ENCODE measurements around the gene TRAPPC2. TPM values are rescaled to one million over a fixed set of nuclear protein-coding genes. Genes with fewer than 3 reads are reported as not detected.
A peak's percentile ranks its signal among the peaks of the same experiment; 100 is the strongest.

TRAPPC2 gene
- total RNA-seq, 2 experiments from 2014 or later: 14.1 to 16.1 TPM

GRCh38 chrX:13716455-13716854 lies 18.0 kb downstream of the TRAPPC2 start:
- DNase-seq: peak; percentile 22
- ChIA-PET POLR2A (interaction anchor here (1.5 kb wide), 1 partner anchor 19 kb away, joined by 3 read pairs; no protein-coding TSS in a partner anchor), CTCF (no interaction called here)
- peak overlapping the region; percentile 83 for H3K27ac Mint-ChIP-seq
- H3K27me3 Mint-ChIP-seq: no peaks in the 10 kb centered on the region
- peaks cover 36% of the 10 kb centered on the region for H3K36me3 Mint-ChIP-seq
- no peak overlapping the region for H3K4me3 Mint-ChIP-seq
- H3K4me1 Mint-ChIP-seq (ENCODE audit: low read depth): peaks cover 32% of the 10 kb centered on the region
- no peaks in the 10 kb centered on the region for H3K9me3 Mint-ChIP-seq
- intact Hi-C loops (cut with micrococcal nuclease): loop anchor here (2.0 kb wide), 2 partner anchors 18 to 26 kb away; partner anchors contain the start of genes OFD1 and TRAPPC2

GRCh38 chrX:13711141-13711540 lies 23.3 kb downstream of the TRAPPC2 start:
- CTCF ChIA-PET: interaction anchor here (0.6 kb wide), 1 partner anchor 321 kb away, joined by 3 read pairs; no protein-coding TSS in a partner anchor
- Mint-ChIP-seq H3K4me3 (no peak overlapping the region), H3K9me3 (no peaks in the 10 kb centered on the region), H3K36me3 (peaks cover 27% of the 10 kb centered on the region), H3K27me3 (no peaks in the 10 kb centered on the region), H3K4me1 (ENCODE audit: low read depth) (peaks cover 16% of the 10 kb centered on the region), H3K27ac (no peak overlapping the region)
- intact Hi-C loops (cut with micrococcal nuclease): no loop called here
- DNase-seq: no peak
- POLR2A ChIA-PET: no interaction called here

GRCh38 chrX:13703589-13703988 lies 30.8 kb downstream of the TRAPPC2 start:
- peaks cover 45% of the 10 kb centered on the region for H3K4me1 Mint-ChIP-seq (ENCODE audit: low read depth)
- peak overlapping the region; percentile 71 for H3K27ac Mint-ChIP-seq
- no peaks in the 10 kb centered on the region for H3K9me3 Mint-ChIP-seq
- peaks cover 9% of the 10 kb centered on the region for H3K36me3 Mint-ChIP-seq
- no peaks in the 10 kb centered on the region for H3K27me3 Mint-ChIP-seq
- H3K4me3 Mint-ChIP-seq: no peak overlapping the region
- peak; percentile 25 for DNase-seq
- POLR2A ChIA-PET: no interaction called here
- intact Hi-C loops (cut with micrococcal nuclease): no loop called here
- CTCF ChIA-PET: no interaction called here

- H3K27ac Mint-ChIP-seq: peak overlapping the region; percentile 71
- POLR2A ChIA-PET: no interaction called here
Observed at GRCh38 chrX:13703135-13703534, 31.3 kb downstream of the TRAPPC2 start.

GRCh38 chrX:13702111-13702789 lies 32.2 kb downstream of the TRAPPC2 start:
- ChIA-PET POLR2A (no interaction called here), CTCF (no interaction called here)
- Mint-ChIP-seq H3K4me1 (ENCODE audit: low read depth) (peaks cover 47% of the 10 kb centered on the region), H3K36me3 (peaks cover 5% of the 10 kb centered on the region), H3K27ac (no peak overlapping the region), H3K27me3 (no peaks in the 10 kb centered on the region), H3K9me3 (no peaks in the 10 kb centered on the region), H3K4me3 (no peak overlapping the region)
- no peak for DNase-seq
- intact Hi-C loops (cut with micrococcal nuclease): no loop called here

More at GRCh38 chrX:13703135-13703534, 31.3 kb downstream of the TRAPPC2 start:
- intact Hi-C loops (cut with micrococcal nuclease): no loop called here
- DNase-seq: no peak
- Mint-ChIP-seq H3K27me3 (no peaks in the 10 kb centered on the region), H3K4me3 (no peak overlapping the region), H3K36me3 (peaks cover 7% of the 10 kb centered on the region), H3K9me3 (no peaks in the 10 kb centered on the region), H3K4me1 (ENCODE audit: low read depth) (peaks cover 45% of the 10 kb centered on the region)
- CTCF ChIA-PET: no interaction called here

GRCh38 chrX:13700380-13700779 lies 34.0 kb downstream of the TRAPPC2 start:
- Mint-ChIP-seq H3K9me3 (no peaks in the 10 kb centered on the region), H3K27ac (no peak overlapping the region), H3K4me3 (no peak overlapping the region), H3K4me1 (ENCODE audit: low read depth) (peaks cover 53% of the 10 kb centered on the region), H3K36me3 (peaks cover 5% of the 10 kb centered on the region), H3K27me3 (no peaks in the 10 kb centered on the region)
- no peak for DNase-seq
- intact Hi-C loops (cut with micrococcal nuclease): no loop called here
- POLR2A ChIA-PET: no interaction called here
- CTCF ChIA-PET: no interaction called here

GRCh38 chrX:13699183-13699826 lies 35.1 kb downstream of the TRAPPC2 start:
- peaks cover 5% of the 10 kb centered on the region for H3K36me3 Mint-ChIP-seq
- H3K4me1 Mint-ChIP-seq (ENCODE audit: low read depth): peaks cover 63% of the 10 kb centered on the region
- POLR2A ChIA-PET: interaction anchor here (1.1 kb wide), 1 partner anchor 10 kb away, joined by 4 read pairs; the partner anchor contains the start of gene RAB9A
- CTCF ChIA-PET: no interaction called here
- DNase-seq: no peak
- no peak overlapping the region for H3K4me3 Mint-ChIP-seq
- intact Hi-C loops (cut with micrococcal nuclease): no loop called here
- H3K9me3 Mint-ChIP-seq: no peaks in the 10 kb centered on the region
- H3K27ac Mint-ChIP-seq: no peak overlapping the region
- no peaks in the 10 kb centered on the region for H3K27me3 Mint-ChIP-seq

- H3K27ac Mint-ChIP-seq: no peak overlapping the region
- no peak overlapping the region for H3K4me3 Mint-ChIP-seq
- no peak for DNase-seq
- H3K36me3 Mint-ChIP-seq: peaks cover 3% of the 10 kb centered on the region
- no peaks in the 10 kb centered on the region for H3K27me3 Mint-ChIP-seq
- POLR2A ChIA-PET: interaction anchor here (1.1 kb wide), 1 partner anchor 10 kb away, joined by 4 read pairs; the partner anchor contains the start of gene RAB9A
- H3K9me3 Mint-ChIP-seq: no peaks in the 10 kb centered on the region
- H3K4me1 Mint-ChIP-seq (ENCODE audit: low read depth): peaks cover 60% of the 10 kb centered on the region
- intact Hi-C loops (cut with micrococcal nuclease): no loop called here
- CTCF ChIA-PET: no interaction called here
Observed at GRCh38 chrX:13698432-13698831, 36.0 kb downstream of the TRAPPC2 start.

GRCh38 chrX:13697976-13698375 lies 36.4 kb downstream of the TRAPPC2 start:
- intact Hi-C loops (cut with micrococcal nuclease): no loop called here
- Mint-ChIP-seq H3K4me1 (ENCODE audit: low read depth) (peaks cover 60% of the 10 kb centered on the region), H3K9me3 (no peaks in the 10 kb centered on the region), H3K36me3 (peaks cover 3% of the 10 kb centered on the region), H3K27ac (no peak overlapping the region), H3K4me3 (no peak overlapping the region), H3K27me3 (no peaks in the 10 kb centered on the region)
- ChIA-PET CTCF (no interaction called here), POLR2A (no interaction called here)
- DNase-seq: no peak

- no peak for DNase-seq
- Mint-ChIP-seq H3K9me3 (no peaks in the 10 kb centered on the region), H3K4me1 (ENCODE audit: low read depth) (peaks cover 61% of the 10 kb centered on the region), H3K27me3 (no peaks in the 10 kb centered on the region), H3K36me3 (peaks cover 6% of the 10 kb centered on the region), H3K27ac (no peak overlapping the region), H3K4me3 (no peak overlapping the region)
- intact Hi-C loops (cut with micrococcal nuclease): no loop called here
- ChIA-PET CTCF (no interaction called here), POLR2A (no interaction called here)
Observed at GRCh38 chrX:13697455-13697854, 37.0 kb downstream of the TRAPPC2 start.

- Mint-ChIP-seq H3K4me3 (no peak overlapping the region), H3K36me3 (peaks cover 7% of the 10 kb centered on the region), H3K27ac (no peak overlapping the region), H3K27me3 (no peaks in the 10 kb centered on the region), H3K4me1 (ENCODE audit: low read depth) (peaks cover 59% of the 10 kb centered on the region), H3K9me3 (no peaks in the 10 kb centered on the region)
- ChIA-PET POLR2A (interaction anchor here (0.9 kb wide), 1 partner anchor 39 kb away, joined by 3 read pairs; the partner anchor contains the start of genes OFD1 and TRAPPC2), CTCF (no interaction called here)
- intact Hi-C loops (cut with micrococcal nuclease): no loop called here
- DNase-seq: no peak
Observed at GRCh38 chrX:13695601-13696115, 38.8 kb downstream of the TRAPPC2 start.

- Mint-ChIP-seq H3K4me3 (no peak overlapping the region), H3K4me1 (ENCODE audit: low read depth) (peaks cover 64% of the 10 kb centered on the region), H3K27me3 (no peaks in the 10 kb centered on the region), H3K9me3 (no peaks in the 10 kb centered on the region), H3K27ac (no peak overlapping the region), H3K36me3 (peaks cover 10% of the 10 kb centered on the region)
- ChIA-PET POLR2A (no interaction called here), CTCF (interaction anchor here (0.9 kb wide), 1 partner anchor 33 kb away, joined by 5 read pairs; no protein-coding TSS in a partner anchor)
- DNase-seq: no peak
- intact Hi-C loops (cut with micrococcal nuclease): no loop called here
Observed at GRCh38 chrX:13694983-13695382, 39.4 kb downstream of the TRAPPC2 start.

Data from activated CD4-positive, alpha-beta memory T cell treated with anti-CD3 and anti-CD28 coated beads for 36 hours (primary cell).